Measurements from ENCODE around the gene PARD3B.

PARD3B gene

DNA sequence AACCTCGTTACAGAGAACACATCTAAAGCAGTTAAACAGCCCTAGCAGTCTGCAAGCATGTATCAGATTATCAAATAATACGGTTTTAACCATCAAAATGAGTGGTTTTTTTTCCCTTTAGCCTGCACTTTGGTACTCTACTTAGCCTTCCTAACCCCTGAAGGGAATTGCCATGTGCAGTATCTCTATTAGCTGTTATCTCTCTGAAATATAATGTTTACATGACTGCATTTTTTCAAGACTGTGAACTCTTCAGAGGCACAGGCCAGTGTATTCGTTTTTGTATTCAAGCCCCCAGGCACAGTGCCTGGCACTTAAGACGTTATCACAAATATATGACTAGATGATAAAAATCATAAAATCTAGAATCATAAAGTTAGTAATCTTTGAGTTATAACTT lies 509.5 kb downstream of the PARD3B start:
- Histone ChIP-seq H3K4me2 (ENCODE audit: low read length) (no peak overlapping the region), H3K4me1 (ENCODE audit: control insufficient read depth, low read length) (no peaks in the 10 kb centered on the region), H3K4me3 (ENCODE audit: low read length) (no peak overlapping the region), H3K27ac (ENCODE audit: low read depth, low read length) (no peak overlapping the region), H3K27me3 (ENCODE audit: control insufficient read depth, low read length) (no peaks in the 10 kb centered on the region), H3K9me3 (ENCODE audit: control insufficient read depth, insufficient read depth, low read length) (no peaks in the 10 kb centered on the region), H3K79me2 (ENCODE audit: control insufficient read depth, low read length) (no peaks in the 10 kb centered on the region), H3K36me3 (ENCODE audit: control insufficient read depth, low read length) (no peaks in the 10 kb centered on the region), H3K9me2 (replicated peaks; ENCODE audit: control insufficient read depth, low read length) (no peaks in the 10 kb centered on the region), H4K20me1 (ENCODE audit: control insufficient read depth, insufficient read depth, low read depth, low read length) (no peaks in the 10 kb centered on the region), H3F3A (ENCODE audit: control insufficient read depth, insufficient read depth) (no peaks in the 10 kb centered on the region)
- TF ChIP-seq, protein P1, sequence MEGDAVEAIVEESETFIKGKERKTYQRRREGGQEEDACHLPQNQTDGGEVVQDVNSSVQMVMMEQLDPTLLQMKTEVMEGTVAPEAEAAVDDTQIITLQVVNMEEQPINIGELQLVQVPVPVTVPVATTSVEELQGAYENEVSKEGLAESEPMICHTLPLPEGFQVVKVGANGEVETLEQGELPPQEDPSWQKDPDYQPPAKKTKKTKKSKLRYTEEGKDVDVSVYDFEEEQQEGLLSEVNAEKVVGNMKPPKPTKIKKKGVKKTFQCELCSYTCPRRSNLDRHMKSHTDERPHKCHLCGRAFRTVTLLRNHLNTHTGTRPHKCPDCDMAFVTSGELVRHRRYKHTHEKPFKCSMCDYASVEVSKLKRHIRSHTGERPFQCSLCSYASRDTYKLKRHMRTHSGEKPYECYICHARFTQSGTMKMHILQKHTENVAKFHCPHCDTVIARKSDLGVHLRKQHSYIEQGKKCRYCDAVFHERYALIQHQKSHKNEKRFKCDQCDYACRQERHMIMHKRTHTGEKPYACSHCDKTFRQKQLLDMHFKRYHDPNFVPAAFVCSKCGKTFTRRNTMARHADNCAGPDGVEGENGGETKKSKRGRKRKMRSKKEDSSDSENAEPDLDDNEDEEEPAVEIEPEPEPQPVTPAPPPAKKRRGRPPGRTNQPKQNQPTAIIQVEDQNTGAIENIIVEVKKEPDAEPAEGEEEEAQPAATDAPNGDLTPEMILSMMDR (IDR thresholded peaks at IDR 0.05; ENCODE audit: low read depth, low read length, poor library complexity, severe bottlenecking): no peak
- TF ChIP-seq EZH2phosphoT487 (IDR thresholded peaks at IDR 0.05; ENCODE audit: borderline replicate concordance, low read length): no peak

DNA sequence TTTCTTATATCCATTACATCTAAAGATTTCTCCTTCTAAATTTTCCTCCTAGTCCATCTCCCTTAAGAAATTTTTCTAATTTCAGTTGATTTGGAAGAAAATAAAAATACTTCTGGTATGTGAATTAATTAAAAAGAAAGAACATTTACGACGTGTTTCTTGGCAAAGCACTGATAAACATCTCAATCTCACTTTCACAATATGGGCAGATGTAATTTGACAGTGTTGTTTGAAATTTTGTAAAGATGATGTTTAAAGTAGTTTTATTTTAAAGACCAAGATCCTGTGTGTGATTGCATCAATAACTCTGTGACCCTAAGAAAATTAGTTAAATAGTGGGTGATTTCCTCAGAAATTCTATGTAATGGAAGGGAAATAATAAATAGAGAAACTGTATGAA lies 510.0 kb downstream of the PARD3B start:
- H4K20me1 ChIP-seq (ENCODE audit: control insufficient read depth, insufficient read depth, low read depth, low read length): no peaks in the 10 kb centered on the region
- no peak overlapping the region for H3K4me2 ChIP-seq (ENCODE audit: low read length)
- H3K27me3 ChIP-seq (ENCODE audit: control insufficient read depth, low read length): no peaks in the 10 kb centered on the region
- H3K36me3 ChIP-seq (ENCODE audit: control insufficient read depth, low read length): no peaks in the 10 kb centered on the region
- no peaks in the 10 kb centered on the region for H3K9me2 ChIP-seq (replicated peaks; ENCODE audit: control insufficient read depth, low read length)
- TF ChIP-seq, protein P1 (IDR thresholded peaks at IDR 0.05; ENCODE audit: low read depth, low read length, poor library complexity, severe bottlenecking): no peak
- no peak for TF ChIP-seq EZH2phosphoT487 (IDR thresholded peaks at IDR 0.05; ENCODE audit: borderline replicate concordance, low read length)
- no peaks in the 10 kb centered on the region for H3K4me1 ChIP-seq (ENCODE audit: control insufficient read depth, low read length)
- no peaks in the 10 kb centered on the region for H3K79me2 ChIP-seq (ENCODE audit: control insufficient read depth, low read length)
- no peak overlapping the region for H3K4me3 ChIP-seq (ENCODE audit: low read length)
- H3K27ac ChIP-seq (ENCODE audit: low read depth, low read length): no peak overlapping the region
- H3K9me3 ChIP-seq (ENCODE audit: control insufficient read depth, insufficient read depth, low read length): no peaks in the 10 kb centered on the region
- H3F3A ChIP-seq (ENCODE audit: control insufficient read depth, insufficient read depth): no peaks in the 10 kb centered on the region

DNA sequence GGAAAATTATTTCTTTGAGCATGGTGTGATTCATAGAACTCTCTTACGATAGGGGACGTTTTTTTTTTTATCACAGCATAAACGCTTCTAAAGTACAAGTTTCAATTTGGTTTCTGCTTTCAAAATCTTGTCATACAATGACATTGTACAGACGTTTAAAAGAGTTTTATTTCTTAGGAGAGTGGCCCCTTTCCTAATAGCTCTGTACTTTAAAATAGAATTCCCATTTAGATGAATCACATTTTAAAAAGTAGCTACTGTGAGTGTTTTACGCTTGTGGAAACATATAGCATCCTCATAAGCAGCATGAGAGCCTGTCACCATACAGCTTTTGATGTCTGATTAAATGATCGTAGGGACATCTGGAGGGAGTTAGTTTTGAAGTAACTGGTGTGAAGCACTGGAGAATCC lies 510.9 kb downstream of the PARD3B start:
- no peak overlapping the region for H3K4me3 ChIP-seq (ENCODE audit: low read length)
- H3K27ac ChIP-seq (ENCODE audit: low read depth, low read length): no peak overlapping the region
- TF ChIP-seq EZH2phosphoT487 (IDR thresholded peaks at IDR 0.05; ENCODE audit: borderline replicate concordance, low read length): no peak
- TF ChIP-seq, protein P1 (IDR thresholded peaks at IDR 0.05; ENCODE audit: low read depth, low read length, poor library complexity, severe bottlenecking): no peak
- no peaks in the 10 kb centered on the region for H3K9me2 ChIP-seq (replicated peaks; ENCODE audit: control insufficient read depth, low read length)
- no peaks in the 10 kb centered on the region for H4K20me1 ChIP-seq (ENCODE audit: control insufficient read depth, insufficient read depth, low read depth, low read length)
- no peaks in the 10 kb centered on the region for H3K4me1 ChIP-seq (ENCODE audit: control insufficient read depth, low read length)
- no peaks in the 10 kb centered on the region for H3K36me3 ChIP-seq (ENCODE audit: control insufficient read depth, low read length)
- H3F3A ChIP-seq (ENCODE audit: control insufficient read depth, insufficient read depth): no peaks in the 10 kb centered on the region
- no peak overlapping the region for H3K4me2 ChIP-seq (ENCODE audit: low read length)
- no peaks in the 10 kb centered on the region for H3K27me3 ChIP-seq (ENCODE audit: control insufficient read depth, low read length)
- no peaks in the 10 kb centered on the region for H3K79me2 ChIP-seq (ENCODE audit: control insufficient read depth, low read length)
- H3K9me3 ChIP-seq (ENCODE audit: control insufficient read depth, insufficient read depth, low read length): no peaks in the 10 kb centered on the region

DNA sequence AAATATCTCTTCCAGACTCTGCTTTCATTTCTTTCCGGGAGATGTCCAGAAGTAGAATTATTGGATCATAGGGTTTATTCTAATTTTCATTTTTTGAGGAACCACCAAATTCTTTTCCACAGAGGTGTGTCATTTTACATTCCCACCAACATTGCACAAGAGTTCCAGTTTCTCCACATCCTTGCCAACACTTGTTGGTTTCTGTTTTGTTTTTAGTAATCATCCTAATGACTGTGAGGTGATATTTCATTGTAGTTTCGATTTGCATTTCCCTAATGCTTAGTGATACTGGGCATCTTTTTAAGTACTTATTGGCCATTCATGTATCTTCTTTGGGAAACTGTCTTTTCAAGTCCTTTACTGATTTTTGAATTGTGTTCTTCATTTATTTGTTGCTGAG lies 513.1 kb downstream of the PARD3B start:
- H3K27me3 ChIP-seq (ENCODE audit: control insufficient read depth, low read length): no peaks in the 10 kb centered on the region
- no peaks in the 10 kb centered on the region for H3K9me3 ChIP-seq (ENCODE audit: control insufficient read depth, insufficient read depth, low read length)
- H3F3A ChIP-seq (ENCODE audit: control insufficient read depth, insufficient read depth): no peaks in the 10 kb centered on the region
- no peaks in the 10 kb centered on the region for H4K20me1 ChIP-seq (ENCODE audit: control insufficient read depth, insufficient read depth, low read depth, low read length)
- TF ChIP-seq, protein P1 (IDR thresholded peaks at IDR 0.05; ENCODE audit: low read depth, low read length, poor library complexity, severe bottlenecking): no peak
- TF ChIP-seq EZH2phosphoT487 (IDR thresholded peaks at IDR 0.05; ENCODE audit: borderline replicate concordance, low read length): no peak
- no peaks in the 10 kb centered on the region for H3K79me2 ChIP-seq (ENCODE audit: control insufficient read depth, low read length)
- no peaks in the 10 kb centered on the region for H3K4me1 ChIP-seq (ENCODE audit: control insufficient read depth, low read length)
- H3K27ac ChIP-seq (ENCODE audit: low read depth, low read length): no peak overlapping the region
- H3K4me3 ChIP-seq (ENCODE audit: low read length): no peak overlapping the region
- no peaks in the 10 kb centered on the region for H3K36me3 ChIP-seq (ENCODE audit: control insufficient read depth, low read length)
- H3K9me2 ChIP-seq (replicated peaks; ENCODE audit: control insufficient read depth, low read length): no peaks in the 10 kb centered on the region
- H3K4me2 ChIP-seq (ENCODE audit: low read length): no peak overlapping the region
